ENCODE data around the gene TBX3.

The TBX3 gene

GRCh38 chr12:114682785-114683708 lies 928 bp downstream of the TBX3 start:
- no peaks in the 10 kb centered on the region for H3K36me3 ChIP-seq

GRCh38 chr12:114682106-114682784 lies 1.7 kb downstream of the TBX3 start:
- Histone ChIP-seq H3K27ac (no peak overlapping the region), H3K4me3 (ENCODE audit: low read depth, low read length) (peak overlapping the region; percentile 56), H3K36me3 (no peaks in the 10 kb centered on the region), H3K27me3 (ENCODE audit: insufficient read depth, low read depth, severe bottlenecking) (peaks cover 46% of the 10 kb centered on the region), H3K9me3 (ENCODE audit: severe bottlenecking) (peaks cover 3% of the 10 kb centered on the region)
- TF ChIP-seq CTCF (IDR thresholded peaks at IDR 0.05; ENCODE audit: low read depth, low read length): no peak
- no peak for DNase-seq

More at GRCh38 chr12:114682785-114683708, 928 bp downstream of the TBX3 start:
- H3K9me3 ChIP-seq (ENCODE audit: severe bottlenecking): peaks cover 3% of the 10 kb centered on the region
- DNase-seq: peak; percentile 27
- H3K27me3 ChIP-seq (ENCODE audit: insufficient read depth, low read depth, severe bottlenecking): peaks cover 45% of the 10 kb centered on the region
- no peak for TF ChIP-seq CTCF (IDR thresholded peaks at IDR 0.05; ENCODE audit: low read depth, low read length)
- no peak overlapping the region for H3K27ac ChIP-seq
- peak overlapping the region; percentile 56 for H3K4me3 ChIP-seq (ENCODE audit: low read depth, low read length)

GRCh38 chr12:114681116-114681871 lies 2.7 kb downstream of the TBX3 start:
- TF ChIP-seq CTCF (IDR thresholded peaks at IDR 0.05; ENCODE audit: low read depth, low read length): no peak
- H3K36me3 ChIP-seq: no peaks in the 10 kb centered on the region
- H3K9me3 ChIP-seq (ENCODE audit: severe bottlenecking): peaks cover 3% of the 10 kb centered on the region
- DNase-seq: no peak
- peaks cover 44% of the 10 kb centered on the region for H3K27me3 ChIP-seq (ENCODE audit: insufficient read depth, low read depth, severe bottlenecking)
- H3K4me3 ChIP-seq (ENCODE audit: low read depth, low read length): no peak overlapping the region
- H3K27ac ChIP-seq: no peak overlapping the region

GRCh38 chr12:114680604-114681069 lies 3.3 kb downstream of the TBX3 start:
- H3K36me3 ChIP-seq: no peaks in the 10 kb centered on the region
- H3K9me3 ChIP-seq (ENCODE audit: severe bottlenecking): peaks cover 3% of the 10 kb centered on the region
- H3K4me3 ChIP-seq (ENCODE audit: low read depth, low read length): no peak overlapping the region
- DNase-seq: no peak
- H3K27me3 ChIP-seq (ENCODE audit: insufficient read depth, low read depth, severe bottlenecking): peaks cover 41% of the 10 kb centered on the region
- no peak for TF ChIP-seq CTCF (IDR thresholded peaks at IDR 0.05; ENCODE audit: low read depth, low read length)
- H3K27ac ChIP-seq: no peak overlapping the region

GRCh38 chr12:114679942-114680341 lies 4.0 kb downstream of the TBX3 start:
- Histone ChIP-seq H3K9me3 (ENCODE audit: severe bottlenecking) (peaks cover 2% of the 10 kb centered on the region), H3K4me3 (ENCODE audit: low read depth, low read length) (no peak overlapping the region), H3K27me3 (ENCODE audit: insufficient read depth, low read depth, severe bottlenecking) (peaks cover 34% of the 10 kb centered on the region), H3K27ac (no peak overlapping the region), H3K36me3 (no peaks in the 10 kb centered on the region)
- TF ChIP-seq CTCF (IDR thresholded peaks at IDR 0.05; ENCODE audit: low read depth, low read length): no peak
- no peak for DNase-seq
